Thyroid gland (tissue), 4 donors: Measurements from ENCODE around the gene TMEM233. TPM values are rescaled to one million over a fixed set of nuclear protein-coding genes. Genes with fewer than 3 reads are reported as not detected.

Experiments
- DNase-seq, 2 donors: peaks; one replicate each; pipeline ENCODE4 v3.0.0-alpha.2; 2019
- H3K27ac ChIP-seq, 3 donors: fragments of 200-600 bp; sonication (generic); 1 replicate in 2 of 3; 2 replicates in 1 of 3; pipeline ENCODE4 v1.5.1; 2016 to 2019; ENCODE audit warnings: mild to moderate bottlenecking in 1 of 3, moderate library complexity in 1 of 3
- H3K27me3 ChIP-seq: fragments of 200-600 bp; sonication (generic); one replicate; pipeline ENCODE4 v1.5.1; 2019
- H3K36me3 ChIP-seq, 2 donors: fragments of 200-600 bp; sonication (generic); one replicate each; pipeline ENCODE4 v1.5.1; 2016 to 2019
- H3K4me1 ChIP-seq, 2 donors: fragments of 200-600 bp; sonication (generic); one replicate each; pipeline ENCODE4 v1.5.1; 2017 to 2019
- H3K4me3 ChIP-seq, 3 donors: fragments of 200-600 bp; sonication (generic); replicated peaks in 1 of 3; 1 replicate in 2 of 3; 2 replicates in 1 of 3; pipeline ENCODE4 v1.5.1; 2016; ENCODE audit warnings: mild to moderate bottlenecking in 1 of 3
- H3K9me3 ChIP-seq: fragments of 200-600 bp; sonication (generic); one replicate; pipeline ENCODE4 v1.5.1; 2017
- POLR2A ChIP-seq, 2 donors: fragments of 450-650 bp; IDR thresholded peaks; one replicate each; pipeline ENCODE4 v1.6.1; 2017; ENCODE audit warnings: antibody characterized with exemption in 2 of 2, mild to moderate bottlenecking in 2 of 2, moderate library complexity in 1 of 2
- WGBS, 2 donors: methylation state at CpG; one replicate each; pipeline ENCODE4 v1.1.5; 2017; 5-methylcytosine and 5-hydroxymethylcytosine counted together
- intact Hi-C: fragments of 100-400 bp; cut with DNase I; formaldehyde crosslinking; loops from one replicate; pipeline ENCODE4 v1.15.1; 2023
- total RNA-seq, 4 donors: library from RNA; depleted of rRNA; stranded (reverse); fragments of >200 nt; gene quantifications; one replicate each; pipeline ENCODE4 v1.2.3, GENCODE V29; 2016
- TF ChIP-seq, protein P1 (sequence below), 6 experiments: fragments of 200-600 bp in 3 of 6; fragments of 450-650 bp in 3 of 6; sonication (generic) in 3 of 6; IDR thresholded peaks; one replicate each; pipeline ENCODE4 v1.5.1; 2016 to 2019; ENCODE audit warnings: antibody characterized with exemption in 6 of 6, mild to moderate bottlenecking in 2 of 6, inconsistent platforms in 1 of 6, moderate library complexity in 1 of 6

Gene TMEM233
- total RNA-seq, 4 donors from 2014 or later, result 1.3 to 7.9 (median 4.4) TPM

- Histone ChIP-seq H3K4me1 (peaks cover 7 to 31% of the 10 kb centered on the region in 2 donors), H3K36me3 (no peaks in the 10 kb centered on the region), H3K27me3 (no peaks in the 10 kb centered on the region), H3K9me3 (no peaks in the 10 kb centered on the region), H3K27ac (no peak overlapping the region), H3K4me3 (no peak overlapping the region)
- TF ChIP-seq, protein P1, sequence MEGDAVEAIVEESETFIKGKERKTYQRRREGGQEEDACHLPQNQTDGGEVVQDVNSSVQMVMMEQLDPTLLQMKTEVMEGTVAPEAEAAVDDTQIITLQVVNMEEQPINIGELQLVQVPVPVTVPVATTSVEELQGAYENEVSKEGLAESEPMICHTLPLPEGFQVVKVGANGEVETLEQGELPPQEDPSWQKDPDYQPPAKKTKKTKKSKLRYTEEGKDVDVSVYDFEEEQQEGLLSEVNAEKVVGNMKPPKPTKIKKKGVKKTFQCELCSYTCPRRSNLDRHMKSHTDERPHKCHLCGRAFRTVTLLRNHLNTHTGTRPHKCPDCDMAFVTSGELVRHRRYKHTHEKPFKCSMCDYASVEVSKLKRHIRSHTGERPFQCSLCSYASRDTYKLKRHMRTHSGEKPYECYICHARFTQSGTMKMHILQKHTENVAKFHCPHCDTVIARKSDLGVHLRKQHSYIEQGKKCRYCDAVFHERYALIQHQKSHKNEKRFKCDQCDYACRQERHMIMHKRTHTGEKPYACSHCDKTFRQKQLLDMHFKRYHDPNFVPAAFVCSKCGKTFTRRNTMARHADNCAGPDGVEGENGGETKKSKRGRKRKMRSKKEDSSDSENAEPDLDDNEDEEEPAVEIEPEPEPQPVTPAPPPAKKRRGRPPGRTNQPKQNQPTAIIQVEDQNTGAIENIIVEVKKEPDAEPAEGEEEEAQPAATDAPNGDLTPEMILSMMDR (IDR thresholded peaks at IDR 0.05), result no peak
- TF ChIP-seq POLR2A (IDR thresholded peaks at IDR 0.05), result no peak
- 75 to 82% methylated on average over 2 of the region's 2 CpGs for WGBS, 2 donors
- no peak for DNase-seq
- intact Hi-C loops, result no loop called here
These were observed 1.3 kb upstream of the TMEM233 start for GRCh38 chr12:119592232-119592631.

GRCh38 chr12:119594399-119594730 lies 791 bp downstream of the TMEM233 start:
- TF ChIP-seq, protein P1 (IDR thresholded peaks at IDR 0.05), result no peak
- TF ChIP-seq POLR2A (IDR thresholded peaks at IDR 0.05), result no peak
- intact Hi-C loops, result no loop called here
- Histone ChIP-seq H3K9me3 (no peaks in the 10 kb centered on the region), H3K27me3 (no peaks in the 10 kb centered on the region), H3K27ac (peak overlapping the region; percentile 35 to 96 (median 93)), H3K36me3 (no peaks in the 10 kb centered on the region), H3K4me1 (peaks cover 7 to 28% of the 10 kb centered on the region in 2 donors), H3K4me3 (peak overlapping the region in 2 of 3 donors; percentile 31 to 50)
- DNase-seq, result peak; percentile 5 to 20
- WGBS, 2 donors, result 0 to 1% methylated on average over 22 of the region's 22 CpGs

DNA sequence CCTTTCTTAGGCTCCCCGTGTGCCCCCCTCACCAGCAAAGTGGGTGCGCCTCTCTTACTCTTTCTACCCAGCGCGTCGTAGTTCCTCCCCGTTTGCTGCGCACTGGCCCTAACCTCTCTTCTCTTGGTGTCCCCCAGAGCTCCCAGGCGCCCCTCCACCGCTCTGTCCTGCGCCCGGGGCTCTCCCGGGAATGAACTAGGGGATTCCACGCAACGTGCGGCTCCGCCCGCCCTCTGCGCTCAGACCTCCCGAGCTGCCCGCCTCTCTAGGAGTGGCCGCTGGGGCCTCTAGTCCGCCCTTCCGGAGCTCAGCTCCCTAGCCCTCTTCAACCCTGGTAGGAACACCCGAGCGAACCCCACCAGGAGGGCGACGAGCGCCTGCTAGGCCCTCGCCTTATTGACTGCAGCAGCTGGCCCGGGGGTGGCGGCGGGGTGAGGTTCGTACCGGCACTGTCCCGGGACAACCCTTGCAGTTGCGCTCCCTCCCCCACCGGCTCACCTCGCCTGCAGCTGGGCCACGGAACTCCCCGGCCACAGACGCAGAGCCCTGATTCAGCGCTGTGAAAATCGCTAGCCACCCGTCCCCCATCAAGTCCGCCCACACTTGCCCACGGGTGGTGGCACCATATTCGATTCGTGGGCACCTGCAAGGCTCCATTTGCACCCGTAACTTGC lies 1.3 kb downstream of the TMEM233 start:
- Histone ChIP-seq H3K9me3 (no peaks in the 10 kb centered on the region), H3K27me3 (no peaks in the 10 kb centered on the region), H3K4me1 (peaks cover 7 to 27% of the 10 kb centered on the region in 2 donors), H3K36me3 (no peaks in the 10 kb centered on the region), H3K4me3 (peak overlapping the region in 2 of 3 donors; percentile 31 to 50), H3K27ac (peak overlapping the region; percentile 35 to 96 (median 93))
- TF ChIP-seq, protein P1 (IDR thresholded peaks at IDR 0.05), result peak in 1 of 6 experiments; percentile 5
- peak in 1 of 2 donors; percentile 80 for TF ChIP-seq POLR2A (IDR thresholded peaks at IDR 0.05)
- WGBS, 2 donors, result 1 to 5% methylated on average over 29 to 35 of the region's 49 CpGs
- intact Hi-C loops, result no loop called here
- peak; percentile 50 to 59 for DNase-seq

DNA sequence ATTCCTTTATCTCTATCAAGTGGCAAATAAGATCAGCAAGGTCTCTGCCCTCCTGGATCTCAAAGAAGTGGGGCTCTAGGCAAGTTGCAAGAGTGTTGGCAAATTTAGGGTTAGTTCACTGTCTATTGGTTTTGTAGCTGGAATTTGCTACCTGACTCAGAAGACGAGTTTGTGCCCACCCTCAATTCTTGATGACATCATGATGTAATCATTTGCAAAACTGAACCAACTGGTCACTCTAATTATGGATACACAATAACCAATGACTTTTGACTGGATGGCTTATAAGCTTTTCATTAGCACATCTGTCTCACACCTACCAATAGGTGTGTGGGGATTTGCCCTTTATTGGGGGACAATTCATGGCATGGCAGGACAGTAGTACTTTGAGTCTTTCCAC lies 4.6 kb downstream of the TMEM233 start:
- H3K27me3 ChIP-seq, result no peaks in the 10 kb centered on the region
- no peak overlapping the region for H3K27ac ChIP-seq
- TF ChIP-seq, protein P1 (IDR thresholded peaks at IDR 0.05), result no peak
- no peak for TF ChIP-seq POLR2A (IDR thresholded peaks at IDR 0.05)
- 88 to 92% methylated on average over 1 of the region's 1 CpG for WGBS, 2 donors
- no peak overlapping the region for H3K4me3 ChIP-seq
- no peak for DNase-seq
- H3K9me3 ChIP-seq, result no peaks in the 10 kb centered on the region
- H3K36me3 ChIP-seq, result no peaks in the 10 kb centered on the region
- intact Hi-C loops, result no loop called here
- peaks cover 21 to 34% of the 10 kb centered on the region in 2 donors for H3K4me1 ChIP-seq

DNA sequence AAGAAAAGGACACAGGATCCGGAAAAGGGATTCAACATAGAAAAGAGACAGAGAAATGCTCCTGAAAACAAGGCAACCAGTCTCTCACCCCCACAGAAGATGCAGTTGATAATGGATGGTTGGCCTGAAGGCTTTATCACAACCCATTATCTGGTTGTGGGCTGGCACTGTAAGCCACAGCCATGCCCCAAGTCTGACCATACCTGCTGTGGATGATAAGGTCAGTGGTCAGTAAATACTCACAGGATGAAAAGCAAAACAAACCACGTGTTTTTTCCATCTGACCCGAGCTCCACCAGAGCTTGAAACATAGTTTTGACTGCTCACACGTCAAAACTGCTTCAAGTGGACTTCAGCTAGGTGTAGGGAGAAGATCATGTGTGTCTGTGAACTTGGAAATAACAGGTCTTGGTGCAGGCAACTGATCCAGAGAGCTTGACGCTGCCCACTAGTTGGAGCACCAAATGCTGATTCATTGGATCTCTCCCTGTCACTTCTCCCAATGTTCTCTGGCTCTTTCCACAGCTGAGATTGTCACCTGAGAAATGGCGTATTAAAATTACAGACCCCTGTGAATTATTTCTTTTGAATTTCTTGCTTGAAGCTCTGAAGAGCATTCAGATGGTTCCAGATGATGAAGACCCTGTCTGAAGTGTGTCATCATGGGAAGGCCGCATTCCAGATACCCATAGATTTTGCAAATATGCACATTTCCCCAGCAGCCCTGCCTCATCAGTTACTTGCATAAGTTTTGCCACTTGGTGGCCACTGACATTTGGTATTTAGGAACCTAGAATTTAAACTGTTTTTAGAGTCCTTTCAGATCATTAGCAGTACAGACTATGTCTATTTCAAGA lies 8.5 kb downstream of the TMEM233 start:
- peak; percentile 31 to 34 for DNase-seq
- H3K27me3 ChIP-seq, result no peaks in the 10 kb centered on the region
- peak overlapping the region; percentile 54 to 93 (median 82) for H3K27ac ChIP-seq
- H3K4me3 ChIP-seq, result no peak overlapping the region
- 39% methylated on average over 7 of the region's 7 CpGs for WGBS, 2 donors
- H3K36me3 ChIP-seq, result no peaks in the 10 kb centered on the region
- H3K4me1 ChIP-seq, result peaks cover 29 to 33% of the 10 kb centered on the region in 2 donors
- intact Hi-C loops, result no loop called here
- no peaks in the 10 kb centered on the region for H3K9me3 ChIP-seq
- TF ChIP-seq POLR2A (IDR thresholded peaks at IDR 0.05), result peak in 1 of 2 donors; percentile 68
- TF ChIP-seq, protein P1 (IDR thresholded peaks at IDR 0.05), result no peak
